Vagina (tissue), 2 donors: Measurements from ENCODE around the gene ZFP57.

ENCODE experiments used
- POLR2AphosphoS5 ChIP-seq, 2 donors: sonication (generic); formaldehyde crosslinking; IDR thresholded peaks; one replicate each; pipeline ENCODE4 v1.9.0; 2017; ENCODE audit warnings: antibody characterized with exemption in 2 of 2, mild to moderate bottlenecking in 2 of 2, low read depth in 1 of 2; ENCODE audit not compliant: insufficient read depth in 1 of 2
- TF ChIP-seq, protein P1 (sequence below), 3 experiments: fragments of 450-650 bp in 2 of 3; fragments of 200-600 bp in 1 of 3; sonication (generic) in 1 of 3; IDR thresholded peaks; one replicate each; pipeline ENCODE4 v1.5.1; 2017 to 2019; ENCODE audit warnings: antibody characterized with exemption in 3 of 3, mild to moderate bottlenecking in 2 of 3, moderate library complexity in 2 of 3

DNA sequence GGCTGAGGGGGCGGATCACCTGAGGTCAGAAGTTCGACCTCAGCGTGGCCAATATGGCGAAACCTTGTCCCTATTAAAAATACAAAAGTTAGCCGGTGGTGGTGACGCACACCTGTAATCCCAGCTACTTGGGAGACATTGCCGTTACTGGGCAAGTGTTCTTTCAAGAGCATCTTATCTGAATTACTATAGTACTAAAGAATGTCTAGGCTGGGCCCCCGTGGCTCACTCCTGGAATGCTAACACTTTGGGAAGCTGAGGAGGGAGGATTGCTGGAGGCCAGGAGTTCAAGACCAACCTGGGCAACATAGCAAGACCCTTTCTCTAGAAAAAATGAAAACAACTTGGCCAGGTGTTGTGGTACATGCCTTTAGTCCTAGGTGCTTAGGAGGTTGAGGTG, 859 bp upstream of the ZFP57 start:
- TF ChIP-seq, protein P1, sequence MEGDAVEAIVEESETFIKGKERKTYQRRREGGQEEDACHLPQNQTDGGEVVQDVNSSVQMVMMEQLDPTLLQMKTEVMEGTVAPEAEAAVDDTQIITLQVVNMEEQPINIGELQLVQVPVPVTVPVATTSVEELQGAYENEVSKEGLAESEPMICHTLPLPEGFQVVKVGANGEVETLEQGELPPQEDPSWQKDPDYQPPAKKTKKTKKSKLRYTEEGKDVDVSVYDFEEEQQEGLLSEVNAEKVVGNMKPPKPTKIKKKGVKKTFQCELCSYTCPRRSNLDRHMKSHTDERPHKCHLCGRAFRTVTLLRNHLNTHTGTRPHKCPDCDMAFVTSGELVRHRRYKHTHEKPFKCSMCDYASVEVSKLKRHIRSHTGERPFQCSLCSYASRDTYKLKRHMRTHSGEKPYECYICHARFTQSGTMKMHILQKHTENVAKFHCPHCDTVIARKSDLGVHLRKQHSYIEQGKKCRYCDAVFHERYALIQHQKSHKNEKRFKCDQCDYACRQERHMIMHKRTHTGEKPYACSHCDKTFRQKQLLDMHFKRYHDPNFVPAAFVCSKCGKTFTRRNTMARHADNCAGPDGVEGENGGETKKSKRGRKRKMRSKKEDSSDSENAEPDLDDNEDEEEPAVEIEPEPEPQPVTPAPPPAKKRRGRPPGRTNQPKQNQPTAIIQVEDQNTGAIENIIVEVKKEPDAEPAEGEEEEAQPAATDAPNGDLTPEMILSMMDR (IDR thresholded peaks at IDR 0.05): no peak
- TF ChIP-seq POLR2AphosphoS5 (IDR thresholded peaks at IDR 0.05; ENCODE audit: insufficient read depth in 1 of 2, low read depth in 1 of 2): no peak
